Right lung (tissue), 5 donors: Measurements from ENCODE around the gene ZNF511. TPM values are rescaled to one million over a fixed set of nuclear protein-coding genes. Genes with fewer than 3 reads are reported as not detected.
A peak's percentile ranks its signal among the peaks of the same experiment; 100 is the strongest.

ENCODE experiments used
- DNase-seq, 2 donors: peaks; one replicate each; pipeline ENCODE4 v3.0.0-alpha.2; 2013
- polyA plus RNA-seq, 5 donors: library from polyadenylated mRNA; unstranded; fragments of 120-200 nt; gene quantifications; one replicate each; pipeline versions ENCODE4 v1.2.1 to v1.2.3, GENCODE V29; 2013; ENCODE audit warnings: inconsistent platforms in 1 of 5, low replicate concordance in 1 of 5; ENCODE audit not compliant: insufficient read length in 5 of 5, insufficient read depth in 1 of 5

Gene ZNF511
- polyA plus RNA-seq, 5 donors, result 39.1 to 55.9 (median 41.4) TPM

DNA sequence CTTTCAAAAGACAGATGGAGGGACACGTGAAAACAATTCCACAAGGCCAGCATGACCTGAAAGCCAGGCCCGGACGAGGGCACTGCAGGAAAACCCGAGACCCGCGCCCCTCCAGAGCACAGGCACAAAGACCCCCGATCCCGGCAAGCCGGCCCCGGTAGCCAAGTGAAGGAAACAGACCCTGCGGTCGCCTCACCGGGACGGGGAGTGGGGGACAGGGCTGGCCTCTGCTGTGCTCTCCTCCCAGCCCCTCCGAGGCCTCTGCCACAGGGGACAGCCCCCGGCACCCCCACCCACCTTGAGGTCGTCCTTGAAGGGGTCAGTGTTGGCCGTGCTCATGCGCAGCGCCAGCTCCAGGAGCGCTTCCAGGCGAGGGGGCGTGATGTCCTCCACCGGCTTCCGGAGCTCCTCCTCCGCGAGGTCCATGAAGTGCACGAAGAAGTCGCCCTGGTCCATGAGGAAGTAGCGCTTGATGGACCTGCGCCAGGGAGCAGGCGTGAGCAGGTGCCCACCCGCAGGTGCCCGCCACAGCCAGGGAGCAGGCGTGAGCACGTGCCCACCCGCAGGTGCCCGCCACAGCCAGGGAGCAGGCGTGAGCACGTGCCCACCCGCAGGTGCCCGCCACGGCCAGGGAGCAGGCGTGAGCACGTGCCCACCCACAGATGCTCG lies 20.7 kb upstream of the ZNF511 start:
- DNase-seq, result no peak

GRCh38 chr10:133289761-133290160 lies 19.0 kb upstream of the ZNF511 start:
- no peak for DNase-seq

DNA sequence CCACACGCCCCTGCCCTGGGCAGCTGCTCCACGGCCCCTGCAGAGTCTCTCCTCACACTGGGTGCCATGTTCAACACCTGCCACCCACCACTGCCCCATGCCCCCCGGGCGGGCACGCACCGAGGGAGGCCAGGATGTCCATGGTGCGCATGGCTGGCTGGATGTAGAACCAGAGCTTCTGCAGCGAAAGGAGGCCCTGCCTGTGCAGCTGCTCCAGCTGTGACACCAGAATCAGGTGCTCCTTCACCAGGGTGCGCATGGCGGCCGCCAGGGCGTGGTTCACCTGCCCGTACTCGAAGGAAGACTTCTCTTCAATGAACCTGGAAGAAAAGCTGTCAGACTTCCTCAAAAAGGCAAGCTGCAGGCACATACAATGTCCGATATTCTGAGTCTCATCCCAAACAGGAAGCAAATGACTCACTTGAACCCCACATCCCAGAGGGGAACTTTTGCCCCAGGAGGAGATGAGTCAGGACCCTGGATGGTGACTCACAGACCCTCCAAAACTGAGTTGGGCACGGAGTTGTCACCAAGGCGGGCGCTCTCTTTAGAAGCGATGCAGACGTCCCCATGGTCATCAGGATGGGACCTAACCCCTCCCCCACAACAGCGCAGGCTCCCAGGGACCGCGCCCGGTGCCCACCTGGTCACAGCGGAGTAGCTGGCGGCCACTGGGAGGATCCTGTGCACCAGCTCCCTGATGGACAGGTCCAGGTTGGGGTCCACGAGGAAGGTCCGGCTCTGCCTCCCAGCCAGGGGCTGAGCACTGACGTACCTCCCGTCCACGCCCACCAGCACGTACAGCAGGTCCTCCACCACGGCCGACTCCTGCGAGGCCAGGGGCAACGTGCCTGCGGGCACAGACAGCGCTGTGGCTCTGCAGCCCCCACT lies 15.6 kb upstream of the ZNF511 start:
- DNase-seq, result no peak

- no peak for DNase-seq
Observed at GRCh38 chr10:133293810-133294119, 14.9 kb upstream of the ZNF511 start.

GRCh38 chr10:133294189-133294588 lies 14.5 kb upstream of the ZNF511 start:
- no peak for DNase-seq

GRCh38 chr10:133295426-133296320 lies 13.0 kb upstream of the ZNF511 start:
- no peak for DNase-seq

DNA sequence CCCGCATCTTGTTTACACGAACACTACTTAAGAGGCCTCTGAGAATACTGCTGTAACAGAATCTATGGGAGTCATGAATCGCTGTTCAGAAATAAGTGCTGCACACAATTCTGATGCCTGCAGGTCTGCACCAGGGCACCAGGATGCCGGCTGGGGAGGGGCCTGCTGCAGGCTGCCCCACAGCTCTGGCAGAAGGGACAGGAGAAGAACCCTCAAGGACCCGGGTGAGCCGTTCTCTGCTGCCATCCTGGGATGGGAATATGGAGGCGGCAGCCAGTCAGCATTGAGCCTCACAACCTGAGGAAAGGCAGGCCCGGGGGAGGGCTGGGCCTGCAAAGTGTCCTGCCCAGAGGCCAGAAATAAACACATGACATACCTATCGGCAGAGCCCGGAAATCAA lies 11.2 kb upstream of the ZNF511 start:
- no peak for DNase-seq

DNA sequence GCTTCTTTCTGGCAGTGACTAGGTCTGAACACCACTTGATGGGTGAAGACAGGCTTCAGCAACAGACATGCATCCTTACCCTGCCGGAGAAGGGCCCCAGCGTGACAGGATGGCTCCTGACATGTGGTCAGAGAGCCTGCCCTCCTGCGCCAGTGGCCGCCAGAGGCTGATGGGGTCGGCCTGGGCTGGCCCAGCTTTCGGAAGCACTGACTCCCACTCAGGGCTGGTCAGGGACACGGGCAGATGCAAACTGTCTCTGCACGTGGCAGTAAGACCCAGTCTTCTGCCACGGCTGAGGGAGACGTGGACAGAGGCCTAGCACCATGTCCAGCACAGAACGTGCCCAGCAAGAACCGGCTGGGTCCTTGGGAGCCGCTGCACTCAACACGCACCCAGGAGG lies 10.2 kb upstream of the ZNF511 start:
- no peak for DNase-seq

GRCh38 chr10:133299224-133299623 lies 9.5 kb upstream of the ZNF511 start:
- no peak for DNase-seq

DNA sequence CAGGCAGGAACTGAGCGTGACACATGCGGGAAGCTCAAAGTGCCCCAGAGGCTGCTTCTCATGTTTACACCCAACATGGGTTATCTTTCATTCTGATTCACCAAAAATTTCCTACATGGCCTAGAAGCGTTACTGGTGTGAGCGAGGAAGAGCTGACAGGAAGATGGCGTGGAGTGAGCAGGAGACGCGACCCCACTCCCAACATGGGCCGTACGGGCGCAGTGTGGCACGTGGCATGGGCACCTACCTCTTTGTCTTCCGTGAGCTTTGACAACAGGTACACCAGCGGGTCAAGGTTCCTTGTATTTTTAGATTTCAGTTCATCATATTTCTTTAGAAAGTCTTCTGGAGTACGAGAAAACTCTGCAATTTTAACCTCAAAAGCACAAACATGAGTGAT lies 9.0 kb upstream of the ZNF511 start:
- DNase-seq, result no peak

GRCh38 chr10:133302230-133302629 lies 6.5 kb upstream of the ZNF511 start:
- DNase-seq, result no peak

GRCh38 chr10:133303206-133303605 lies 5.5 kb upstream of the ZNF511 start:
- DNase-seq, result no peak

DNA sequence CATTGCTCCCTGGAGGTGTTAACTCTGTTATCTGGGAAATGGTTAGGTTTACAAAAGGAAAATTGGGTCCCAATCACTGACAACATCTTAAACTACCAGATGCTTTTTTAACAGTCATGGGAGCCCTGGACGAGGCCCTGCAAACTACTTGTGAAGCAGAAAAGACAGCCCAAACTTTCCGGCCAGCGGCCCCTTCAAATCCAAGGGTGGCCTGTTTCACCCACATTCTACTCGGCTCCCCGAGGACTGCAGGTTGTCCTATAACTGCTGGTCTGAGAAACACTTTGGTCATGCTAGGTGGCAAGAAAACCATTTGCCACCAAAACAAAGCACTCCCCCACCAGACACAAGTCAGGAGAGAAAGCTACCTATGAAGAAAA lies 2.6 kb upstream of the ZNF511 start:
- DNase-seq, result no peak

DNA sequence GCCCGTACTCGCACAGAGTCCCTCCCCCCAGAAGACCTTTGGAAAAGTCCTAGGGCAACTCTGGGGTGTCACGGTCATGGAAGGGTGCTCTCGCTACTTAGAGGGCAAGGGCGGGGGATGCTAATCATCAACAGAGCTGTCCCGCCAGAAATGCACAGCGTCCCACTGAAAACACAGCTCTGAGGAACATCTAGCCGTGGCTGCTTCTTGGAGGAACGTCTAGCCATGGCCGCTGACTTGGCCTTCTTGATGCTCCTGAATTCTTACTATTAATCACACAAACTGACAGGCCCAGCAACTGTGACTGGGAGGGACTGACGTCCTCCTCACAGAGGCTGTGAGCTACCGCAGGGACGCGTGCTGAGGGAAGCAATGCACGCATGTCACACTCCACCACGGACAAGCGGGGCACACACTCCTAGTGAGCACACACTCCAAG lies 1.8 kb upstream of the ZNF511 start:
- no peak for DNase-seq

DNA sequence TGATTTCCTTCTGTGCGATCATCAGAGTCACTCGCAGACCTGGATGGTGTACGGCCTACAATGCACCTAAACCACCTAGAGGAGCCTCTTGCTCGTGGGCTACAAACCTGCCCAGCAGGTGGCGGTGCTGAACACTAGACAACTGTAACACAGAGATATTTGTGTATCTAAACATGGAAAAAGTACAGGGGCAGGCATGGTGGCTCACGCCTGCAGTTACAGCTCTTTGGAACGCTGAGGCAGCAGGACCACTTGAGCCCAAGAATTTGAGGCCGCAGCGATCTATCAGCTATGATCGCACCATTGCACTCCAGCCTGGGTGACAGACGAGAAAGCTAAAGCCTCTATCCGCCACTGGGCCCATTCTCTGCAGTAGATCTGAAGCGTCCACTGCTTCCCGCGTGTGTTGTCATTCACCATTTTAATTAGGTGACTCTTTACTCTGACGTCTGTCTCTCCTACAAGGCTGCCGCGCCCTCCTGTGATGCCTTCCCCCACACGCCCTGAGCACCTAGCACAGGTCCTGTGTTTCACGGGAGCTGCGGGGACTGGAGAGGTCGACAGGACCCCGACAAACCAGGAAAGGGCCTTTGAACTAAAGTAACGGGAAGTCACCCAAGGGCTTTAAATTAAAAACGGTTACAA lies 816 bp upstream of the ZNF511 start:
- DNase-seq, result peak; percentile 50 to 59

GRCh38 chr10:133309100-133309719 lies 496 bp downstream of the ZNF511 start:
- DNase-seq, result peak; percentile 85 to 87

GRCh38 chr10:133309720-133310398 lies 1.1 kb downstream of the ZNF511 start:
- no peak for DNase-seq

DNA sequence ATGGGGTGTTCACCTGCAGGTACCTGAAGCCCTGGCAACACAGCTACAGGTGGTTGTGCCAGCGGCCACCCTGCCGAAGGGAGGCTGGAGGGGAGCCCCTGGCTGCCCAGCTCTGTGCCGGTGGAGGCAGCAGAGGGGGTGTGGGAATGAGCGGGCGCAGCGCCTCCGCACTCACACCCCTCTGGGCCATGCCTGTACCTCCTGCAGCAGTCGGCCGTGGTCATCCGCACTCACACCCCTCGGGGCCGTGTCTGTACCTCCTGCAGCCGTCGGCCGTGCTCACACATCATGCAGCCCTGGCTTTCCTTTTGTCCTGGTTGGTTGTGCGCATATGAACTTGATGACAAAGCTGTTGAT lies 1.7 kb downstream of the ZNF511 start:
- no peak for DNase-seq

GRCh38 chr10:133310789-133311188 lies 2.1 kb downstream of the ZNF511 start:
- DNase-seq, result no peak

DNA sequence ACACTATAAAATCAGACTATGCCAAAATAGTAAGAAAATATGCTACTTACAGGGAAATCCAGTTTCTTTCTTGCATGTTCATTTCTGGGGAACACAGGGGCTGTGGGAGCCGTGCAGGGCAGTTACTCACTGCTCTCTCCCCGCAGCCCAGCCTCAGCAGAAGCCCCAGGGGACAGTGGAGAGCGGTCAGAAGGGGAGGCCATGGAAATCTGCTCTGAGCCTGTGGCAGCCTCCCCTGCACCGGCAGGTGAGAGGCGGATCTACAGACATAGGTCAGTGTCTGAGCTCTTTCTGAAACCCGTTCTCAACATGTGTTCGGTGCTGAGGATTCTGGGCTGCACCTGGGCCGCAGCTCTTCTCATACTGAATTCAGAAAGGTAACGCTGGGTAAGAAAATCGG lies 2.9 kb downstream of the ZNF511 start:
- no peak for DNase-seq
